Left forelimb (tissue), 1 donor: ENCODE results near the gene LYSMD2.
A peak's percentile ranks its signal among the peaks of the same experiment; 100 is the strongest.

Experiments
- DNase-seq: peaks from one replicate; pipeline ENCODE4 v3.0.0-alpha.2; 2018; ENCODE audit warnings: low spot score

LYSMD2 gene

DNA sequence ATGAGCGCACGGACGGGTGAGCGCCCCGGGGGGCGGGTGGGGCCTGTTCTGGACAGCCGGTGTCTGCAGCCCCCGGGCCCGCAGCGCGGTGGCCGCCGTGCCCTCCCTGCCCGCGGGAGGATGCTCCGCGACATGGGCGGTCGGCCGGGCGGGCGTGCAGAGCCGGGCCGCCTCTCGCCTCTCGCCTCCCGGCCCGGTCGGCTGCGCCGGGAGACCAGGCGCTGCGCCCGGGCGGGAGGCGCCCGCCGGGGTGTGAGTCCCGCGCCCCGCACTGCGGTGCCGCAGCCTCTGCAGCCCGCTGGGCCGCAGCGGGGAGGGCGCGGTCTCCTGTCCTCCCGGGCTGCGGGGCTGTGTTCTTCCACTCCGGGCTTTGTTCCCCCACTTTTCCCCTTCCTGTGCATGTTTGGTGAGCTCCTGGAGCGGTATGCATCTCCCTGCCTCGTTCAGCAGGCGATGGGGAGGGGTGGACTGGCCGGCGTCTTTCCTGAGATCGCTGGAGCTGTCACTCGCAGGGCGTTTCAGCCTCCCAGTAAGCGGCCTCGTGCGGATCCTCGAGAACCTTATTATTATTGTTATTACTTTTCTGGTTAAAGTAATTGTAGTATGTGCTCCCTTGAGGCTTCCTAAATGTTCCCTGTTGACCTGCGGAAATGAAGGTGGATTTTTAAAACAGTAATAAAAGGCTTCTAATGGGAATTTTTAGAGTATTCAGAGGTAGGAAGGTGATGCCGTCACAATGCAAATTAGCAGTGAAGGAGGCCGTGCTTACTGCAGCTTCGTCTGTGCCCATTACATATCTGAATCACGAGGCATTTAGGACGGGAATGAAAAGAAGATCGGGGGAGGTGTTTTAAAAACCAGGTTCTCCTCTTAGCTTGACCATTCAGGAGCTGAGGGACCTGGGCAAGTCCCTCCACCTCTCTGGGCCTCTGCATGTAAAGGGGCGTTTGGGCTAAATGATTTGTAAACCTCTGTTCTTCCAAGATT lies 14.5 kb upstream of the LYSMD2 start:
- no peak for DNase-seq

DNA sequence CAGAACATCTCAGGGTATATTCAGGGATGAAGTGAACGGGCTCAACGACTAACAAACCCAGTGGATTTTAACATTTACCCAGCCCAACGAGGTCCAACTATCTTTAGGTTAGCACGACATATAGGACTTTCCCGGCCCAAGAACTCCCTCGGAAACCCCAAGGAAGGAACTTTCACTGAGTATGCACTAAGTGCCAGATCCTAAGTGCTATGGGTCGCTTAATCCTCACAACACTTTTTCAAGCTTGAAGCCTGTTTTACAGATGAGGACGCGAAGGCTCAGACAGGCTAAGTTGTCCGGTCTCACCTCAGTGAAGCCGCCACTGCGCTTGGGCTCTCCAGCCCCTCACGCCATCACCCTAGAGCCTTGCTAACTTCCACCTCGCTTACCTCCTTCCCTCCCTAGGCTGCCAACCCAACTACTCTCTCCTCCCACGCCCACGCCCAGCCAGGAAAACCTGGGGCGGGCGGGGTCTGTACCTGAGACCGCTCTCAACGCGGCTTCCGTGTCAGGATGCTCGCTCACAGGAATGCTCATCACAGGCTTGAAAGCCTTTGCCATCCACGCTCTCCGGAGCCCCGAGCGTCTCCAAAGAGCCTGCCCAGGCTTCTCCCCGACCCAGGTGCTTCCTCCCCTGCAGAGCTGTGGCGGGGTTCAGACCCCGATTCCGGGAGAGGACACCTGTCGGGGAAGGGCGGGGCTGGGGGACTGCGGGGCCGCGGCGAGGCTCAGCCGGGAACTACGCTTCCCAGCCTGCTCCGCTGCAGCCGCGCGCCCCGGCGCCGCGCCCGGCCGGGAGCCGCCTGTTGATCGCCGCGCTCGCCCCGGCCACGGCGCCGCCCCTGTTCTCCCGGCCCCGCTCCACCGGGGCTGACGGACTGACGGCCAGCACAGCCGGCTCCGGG lies 13.6 kb upstream of the LYSMD2 start, which contains the start of gene TMOD2:
TSS of gene TMOD2 (plus strand) at position 806 of the 905 bp plus-strand sequence. CDS start 14,845 bp downstream, outside the sequence.
- DNase-seq = peak; percentile 74

DNA sequence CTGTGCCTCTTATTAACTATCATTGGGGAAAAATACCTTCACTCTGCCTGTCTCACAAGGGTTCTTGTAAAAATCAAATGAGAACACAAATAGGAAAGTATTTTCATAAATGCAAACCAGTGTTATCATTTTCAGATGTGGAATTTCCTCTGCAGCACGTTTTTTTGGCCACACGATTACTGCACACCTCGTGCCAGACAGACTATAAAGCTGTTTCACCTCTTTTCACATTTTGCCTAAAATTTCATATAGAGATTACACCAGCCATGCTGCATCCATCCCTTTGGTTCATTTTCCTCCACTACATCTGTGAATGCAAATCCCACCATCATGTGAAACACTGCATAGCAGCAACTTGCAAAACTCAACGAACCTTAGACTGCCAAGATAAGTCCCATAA lies 12.7 kb upstream of the LYSMD2 start:
- no peak for DNase-seq

DNA sequence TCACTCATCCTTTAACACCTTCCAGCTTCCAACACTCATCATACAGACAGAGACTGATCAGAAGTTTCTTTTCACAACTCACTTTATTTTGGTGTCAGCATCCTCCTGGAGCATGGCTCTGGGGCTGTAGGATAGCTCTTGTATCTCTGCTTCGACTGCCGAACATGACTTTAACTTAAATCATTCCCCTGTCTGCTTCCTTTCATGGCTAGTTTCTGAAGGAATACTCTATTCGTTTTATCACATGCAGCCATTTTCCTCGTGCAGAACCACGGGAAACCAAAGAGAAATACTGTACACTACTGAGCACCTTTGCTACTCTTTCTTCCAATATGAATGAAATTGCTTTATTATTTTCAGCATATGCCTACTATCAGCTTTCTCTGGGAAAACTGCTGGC lies 11.9 kb upstream of the LYSMD2 start:
- no peak for DNase-seq

DNA sequence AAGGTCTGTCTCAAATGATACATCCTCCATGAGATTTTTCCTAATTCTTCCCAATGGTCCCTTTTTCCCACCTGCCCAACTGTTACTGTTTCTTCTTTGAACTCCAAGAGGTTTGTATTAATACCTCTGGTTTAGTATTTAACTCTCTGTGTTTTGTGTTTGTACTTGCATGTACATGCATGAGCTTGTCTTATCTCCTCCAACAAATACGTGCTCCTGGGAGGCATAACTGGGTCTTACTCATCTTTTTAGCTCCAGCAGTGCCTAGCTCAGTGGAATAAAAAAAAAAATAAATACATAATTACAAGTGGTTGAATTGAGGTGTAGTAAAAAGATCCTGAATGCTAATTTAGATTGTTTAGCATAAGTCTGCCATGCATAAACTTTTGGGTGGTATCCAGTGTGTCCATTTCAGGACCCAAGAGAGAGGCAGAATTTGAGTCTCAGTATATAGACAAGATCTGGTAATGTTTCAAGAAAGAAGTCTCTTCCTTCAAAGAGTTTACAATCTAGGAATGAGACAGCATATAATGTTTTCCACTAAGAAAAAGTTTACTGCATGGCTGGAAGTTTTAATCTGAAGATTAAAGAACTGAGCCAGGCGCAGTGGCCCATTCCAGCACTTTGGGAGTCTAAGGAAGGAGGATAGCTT lies 1.7 kb upstream of the LYSMD2 start:
- DNase-seq = no peak

DNA sequence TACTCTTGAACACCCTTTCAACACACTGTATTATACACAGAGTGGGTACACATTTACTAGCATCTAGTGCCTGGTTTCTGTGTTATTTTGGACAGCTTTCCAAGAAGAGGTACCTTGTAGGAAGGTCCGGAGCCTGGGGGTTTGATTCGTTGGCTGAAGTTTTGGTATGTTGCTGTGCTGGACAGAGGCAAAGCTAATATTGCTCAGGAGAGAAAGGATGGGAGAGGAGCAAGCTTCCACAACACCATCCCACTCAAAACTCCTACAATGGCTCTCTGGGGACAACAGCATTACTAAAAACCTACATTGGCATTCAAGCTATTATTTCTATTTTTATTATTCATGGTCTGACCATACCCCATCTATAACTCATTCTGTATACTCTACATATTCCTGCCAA lies 1.1 kb upstream of the LYSMD2 start:
- DNase-seq = no peak

DNA sequence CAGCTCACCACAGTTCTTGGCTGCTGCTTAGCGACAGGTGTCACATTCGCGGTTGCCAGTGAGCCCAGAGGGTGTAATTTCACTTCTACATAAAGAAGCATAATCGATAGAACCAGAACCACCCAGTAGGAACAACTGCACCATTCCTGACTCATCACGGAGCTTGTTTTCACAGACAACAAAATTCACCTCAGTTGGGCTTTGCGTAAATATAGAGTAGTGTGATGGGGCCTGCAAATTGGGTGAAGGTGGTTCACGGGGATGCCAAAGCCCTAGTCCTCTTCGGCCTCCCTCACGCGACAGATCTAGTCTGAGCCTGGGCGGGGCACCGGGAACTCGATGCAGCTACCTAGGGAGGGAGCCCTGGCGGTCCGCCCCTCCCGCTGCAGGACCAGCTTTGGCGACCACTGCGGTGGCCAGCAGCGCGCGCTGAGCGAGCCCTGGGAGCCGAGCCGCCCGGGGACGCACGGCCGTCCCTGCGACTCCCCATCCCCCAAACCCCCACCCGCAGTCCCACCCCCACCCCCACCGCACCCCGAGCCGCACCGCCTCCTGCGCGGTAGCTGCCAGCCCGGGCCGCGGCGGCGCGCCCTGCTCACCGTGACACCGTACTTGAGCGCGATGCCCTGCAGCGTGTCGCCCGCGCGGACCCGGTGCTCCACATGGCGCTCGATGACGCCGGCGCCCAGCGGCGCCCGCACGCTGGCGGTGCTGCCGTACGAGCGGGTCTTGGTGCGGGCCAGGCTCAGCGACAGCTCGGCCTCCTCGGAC lies 519 bp downstream of the LYSMD2 start:
- no peak for DNase-seq

DNA sequence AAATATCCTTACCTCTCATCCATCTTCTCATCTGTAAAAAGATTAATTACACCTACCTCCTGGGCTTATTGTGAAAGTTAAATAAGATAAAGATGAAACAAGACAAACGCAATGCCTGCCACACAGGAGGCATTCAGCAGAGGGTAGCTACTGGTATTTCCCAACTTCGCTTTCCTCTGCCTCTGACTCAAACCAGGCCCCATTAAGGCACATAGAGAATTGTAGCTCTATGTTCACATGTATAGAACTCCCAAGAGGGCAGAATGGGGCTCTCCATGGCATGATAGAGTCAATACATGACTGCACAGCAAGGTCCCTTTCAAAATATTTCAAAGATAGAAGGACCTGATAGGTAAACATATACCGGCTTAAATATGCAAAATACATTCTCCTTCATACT lies 1.4 kb downstream of the LYSMD2 start:
- no peak for DNase-seq

DNA sequence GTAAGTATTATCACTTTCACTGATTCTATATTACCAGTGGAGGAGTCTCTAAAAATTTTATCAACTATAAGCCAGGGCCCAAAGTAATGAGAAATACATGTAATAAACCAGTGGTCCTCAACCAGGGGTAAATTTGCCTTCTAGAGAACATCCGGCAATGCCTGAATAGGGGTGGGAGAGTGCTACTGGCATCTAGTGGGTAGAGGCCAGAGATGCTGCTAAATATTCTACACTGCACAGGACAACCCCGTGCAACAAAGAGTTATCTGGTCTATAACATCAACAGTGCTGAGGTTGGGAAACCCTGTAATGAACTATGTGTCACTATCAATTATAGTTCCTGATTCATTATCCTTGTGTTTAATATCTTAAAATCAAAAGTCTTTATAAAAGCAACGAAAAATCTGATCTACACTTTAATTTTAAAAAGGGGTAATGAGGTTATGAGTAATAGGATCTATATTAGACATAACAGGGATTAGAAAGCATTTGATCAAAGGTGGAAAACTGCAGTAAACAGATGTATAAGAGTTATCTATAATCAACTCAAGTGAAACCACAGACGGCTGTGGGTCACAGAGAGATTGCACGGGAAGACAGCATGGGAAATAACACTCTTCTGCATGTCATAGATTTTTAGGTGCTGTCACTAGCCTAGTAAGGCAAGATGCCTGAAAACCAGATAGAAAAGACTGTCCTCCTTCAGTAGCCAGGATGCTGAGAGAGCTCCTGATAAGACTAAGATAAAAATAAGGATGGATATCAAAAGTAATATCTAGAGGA lies 2.0 kb downstream of the LYSMD2 start:
- DNase-seq = no peak

DNA sequence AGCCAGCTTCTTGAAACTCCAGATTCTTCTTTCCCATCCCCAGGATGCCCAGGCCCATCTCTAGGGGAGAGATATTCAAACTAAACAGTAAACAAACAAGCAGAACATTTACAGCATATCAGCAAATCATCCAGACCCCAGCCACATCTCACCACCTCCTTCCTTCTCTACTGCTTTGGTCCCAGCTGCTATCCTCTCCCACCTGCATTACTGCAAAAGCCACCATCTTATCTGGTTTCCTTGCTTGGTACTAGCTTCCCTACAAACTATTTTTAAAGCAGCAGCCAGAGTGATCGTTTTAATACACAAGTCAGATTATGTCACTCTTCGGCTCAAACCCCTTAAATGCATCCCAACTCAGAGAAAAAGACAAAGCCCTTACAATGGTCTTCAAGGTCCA lies 4.8 kb downstream of the LYSMD2 start:
- DNase-seq = no peak

DNA sequence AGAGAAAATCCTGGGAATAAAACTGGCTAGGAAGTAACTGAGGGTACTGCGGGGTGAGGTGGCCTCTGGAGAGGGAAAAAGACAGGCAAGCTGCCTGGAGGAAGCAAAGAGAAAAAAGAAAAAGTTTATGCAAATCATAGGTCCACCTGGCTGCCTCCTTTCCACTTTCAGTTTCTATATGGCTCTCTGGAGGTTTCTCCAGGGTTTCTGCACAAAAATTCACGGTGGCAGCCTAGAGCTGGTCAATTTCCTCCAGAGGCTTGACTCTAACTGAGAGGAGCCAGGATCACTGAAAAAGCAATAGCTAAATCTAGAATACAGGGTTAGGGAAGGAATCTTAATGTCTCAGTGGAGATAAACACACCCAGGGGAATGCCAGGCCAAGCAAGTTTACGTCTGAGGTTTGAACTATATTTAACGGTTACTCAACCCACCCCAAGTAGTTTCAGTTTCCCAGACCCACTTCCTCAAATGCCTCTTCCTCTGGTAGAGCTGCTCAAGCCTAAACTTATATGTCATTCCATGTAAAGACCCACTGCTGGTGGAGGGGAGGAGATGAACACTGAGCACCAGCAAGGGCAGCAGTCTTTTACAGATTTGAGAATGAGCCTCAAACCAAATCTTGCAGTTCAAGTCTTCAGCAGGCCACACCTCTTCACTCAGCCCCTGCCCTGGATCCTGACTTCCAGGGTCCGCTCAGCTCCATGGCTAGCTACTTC lies 5.7 kb downstream of the LYSMD2 start:
- no peak for DNase-seq

DNA sequence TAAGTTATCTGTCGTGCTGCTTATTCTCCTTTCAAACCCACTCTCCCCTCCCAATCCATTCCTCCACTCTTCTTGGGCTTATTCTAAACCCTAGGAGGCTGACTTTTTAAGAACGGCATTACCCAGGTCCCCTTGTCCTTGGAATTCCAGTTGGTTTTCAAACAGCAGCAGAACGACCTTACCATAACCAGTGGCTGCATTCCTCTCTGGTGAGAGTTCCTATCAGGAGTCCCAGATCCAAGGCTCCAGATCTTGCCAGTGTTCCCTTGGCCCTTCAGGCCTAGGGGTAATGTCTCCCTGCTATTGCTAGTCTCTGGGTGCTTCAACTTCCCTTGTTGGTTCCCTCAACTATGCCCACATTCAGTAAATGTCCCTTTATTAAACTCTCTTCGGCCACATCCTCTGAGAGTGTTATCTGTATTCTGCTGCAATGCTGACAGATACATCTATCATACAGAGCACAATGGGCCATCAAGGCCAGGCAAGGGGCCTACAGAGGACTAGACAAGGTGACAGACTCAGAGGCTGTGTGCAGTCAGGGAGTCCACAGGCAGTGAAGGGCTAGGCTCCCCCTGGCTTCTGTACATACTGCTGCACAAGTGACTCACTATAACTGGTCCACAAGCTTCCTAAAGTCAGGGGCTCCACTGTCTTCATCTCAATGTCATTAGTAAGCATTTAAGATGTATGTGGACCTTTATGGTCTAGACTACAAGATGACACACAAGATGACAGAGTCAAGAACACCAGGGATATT lies 10.1 kb downstream of the LYSMD2 start:
- no peak for DNase-seq

DNA sequence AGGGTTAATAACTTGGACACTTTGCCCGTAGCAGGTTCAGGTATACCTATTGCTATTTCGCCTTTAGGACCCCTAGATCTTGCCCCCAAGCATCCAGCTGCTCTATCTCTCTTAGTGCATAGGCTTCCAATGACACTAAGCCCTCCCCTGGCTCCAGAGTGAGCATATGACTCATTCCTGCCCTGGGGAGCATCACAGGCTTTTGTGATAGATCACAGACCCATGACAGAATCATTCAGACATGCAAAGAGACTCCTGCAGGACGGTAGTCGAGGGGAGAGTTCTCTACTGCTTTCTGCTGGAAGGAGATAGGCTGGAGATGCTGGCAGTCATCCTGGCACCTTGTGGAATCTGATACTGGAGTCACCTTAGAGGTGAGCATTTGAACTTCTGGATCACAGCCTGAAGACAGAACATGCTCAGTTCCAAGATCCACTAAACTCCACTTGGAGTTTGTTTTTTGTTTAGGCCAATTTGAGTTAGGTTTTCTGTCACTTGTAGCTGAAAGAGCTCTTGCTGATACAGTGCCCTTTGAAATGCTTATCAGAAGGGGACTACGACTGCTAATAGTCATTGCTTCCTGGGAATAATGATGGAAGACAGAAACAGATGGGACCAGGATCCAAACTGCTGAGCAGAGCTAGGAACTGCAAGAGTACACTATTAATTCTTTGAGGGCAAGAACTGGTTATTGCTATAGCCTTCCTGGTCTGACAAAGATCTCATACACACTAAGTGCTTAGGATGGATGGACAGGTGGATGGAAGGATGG lies 11.0 kb downstream of the LYSMD2 start:
- no peak for DNase-seq

DNA sequence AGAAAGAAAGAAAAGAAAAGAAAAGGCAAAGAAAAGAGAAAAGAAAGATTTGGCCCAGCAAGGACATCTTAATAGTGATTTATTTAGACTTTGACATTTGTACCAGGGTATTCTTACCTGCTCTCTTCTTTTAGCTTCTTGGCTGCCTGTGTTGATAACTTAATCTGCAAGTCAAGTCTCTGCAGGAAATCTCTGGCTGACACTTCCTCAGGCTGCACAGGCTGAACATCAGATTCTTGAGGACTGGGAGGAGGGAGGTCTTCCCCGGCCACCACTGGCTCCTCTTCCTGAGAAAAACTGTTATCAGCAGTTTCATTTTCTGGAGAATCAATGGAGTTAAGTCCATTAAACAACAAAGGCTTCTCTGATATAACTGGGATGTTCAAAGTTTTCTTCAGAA lies 12.8 kb downstream of the LYSMD2 start:
- no peak for DNase-seq

DNA sequence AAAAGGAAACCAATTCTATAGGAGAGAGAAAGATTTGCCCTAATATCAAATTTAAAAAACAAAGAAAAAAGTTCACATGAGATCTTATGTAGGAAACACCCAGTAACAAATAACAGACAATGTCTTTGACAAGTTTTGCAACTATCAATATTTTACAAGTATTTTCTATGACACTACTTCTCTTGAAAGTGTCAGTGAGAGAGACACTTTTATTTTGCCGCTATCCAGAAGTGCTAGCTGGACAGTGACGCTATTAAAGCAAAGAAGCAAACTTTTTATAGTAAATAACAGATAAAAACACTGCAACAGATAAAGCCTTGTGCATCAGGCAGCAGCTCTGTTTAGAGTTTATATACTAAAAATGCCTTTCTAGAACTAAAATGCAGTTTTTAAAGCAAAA lies 13.3 kb downstream of the LYSMD2 start:
- no peak for DNase-seq

DNA sequence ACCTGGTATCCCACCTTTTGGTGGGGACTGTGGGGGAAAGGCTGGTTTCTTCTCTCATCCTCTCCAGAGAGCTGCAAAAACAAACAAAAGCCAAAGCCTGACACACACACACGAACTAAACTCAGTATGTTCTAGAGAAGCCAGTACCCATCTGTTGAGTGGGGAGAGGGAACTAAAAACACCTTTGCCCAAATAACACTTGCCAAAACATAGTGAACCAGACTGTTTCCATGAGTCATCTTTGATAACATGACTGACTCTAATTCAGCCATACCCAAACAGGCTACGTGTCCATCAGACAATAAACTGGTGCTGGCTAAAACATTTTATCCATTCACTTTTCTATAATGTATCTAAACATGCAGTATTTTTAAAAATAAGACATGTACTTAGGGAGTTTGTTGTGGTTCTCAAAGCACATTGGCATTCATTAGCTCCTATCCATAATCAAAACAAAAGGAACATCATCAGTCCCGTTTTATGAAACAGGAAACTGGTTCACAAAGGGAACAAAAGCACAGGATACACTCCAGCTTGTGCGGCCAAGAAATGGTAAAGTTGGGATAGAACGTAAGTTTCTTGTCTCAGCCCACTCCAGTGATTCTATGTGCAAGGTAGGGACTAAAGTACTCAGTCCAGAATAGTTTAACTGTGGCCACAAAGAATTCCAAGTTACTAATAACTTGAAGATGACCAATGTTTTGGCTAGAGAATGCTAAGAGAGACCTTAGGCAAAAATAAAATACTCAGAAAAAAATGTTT lies 16.1 kb downstream of the LYSMD2 start:
- DNase-seq = no peak

DNA sequence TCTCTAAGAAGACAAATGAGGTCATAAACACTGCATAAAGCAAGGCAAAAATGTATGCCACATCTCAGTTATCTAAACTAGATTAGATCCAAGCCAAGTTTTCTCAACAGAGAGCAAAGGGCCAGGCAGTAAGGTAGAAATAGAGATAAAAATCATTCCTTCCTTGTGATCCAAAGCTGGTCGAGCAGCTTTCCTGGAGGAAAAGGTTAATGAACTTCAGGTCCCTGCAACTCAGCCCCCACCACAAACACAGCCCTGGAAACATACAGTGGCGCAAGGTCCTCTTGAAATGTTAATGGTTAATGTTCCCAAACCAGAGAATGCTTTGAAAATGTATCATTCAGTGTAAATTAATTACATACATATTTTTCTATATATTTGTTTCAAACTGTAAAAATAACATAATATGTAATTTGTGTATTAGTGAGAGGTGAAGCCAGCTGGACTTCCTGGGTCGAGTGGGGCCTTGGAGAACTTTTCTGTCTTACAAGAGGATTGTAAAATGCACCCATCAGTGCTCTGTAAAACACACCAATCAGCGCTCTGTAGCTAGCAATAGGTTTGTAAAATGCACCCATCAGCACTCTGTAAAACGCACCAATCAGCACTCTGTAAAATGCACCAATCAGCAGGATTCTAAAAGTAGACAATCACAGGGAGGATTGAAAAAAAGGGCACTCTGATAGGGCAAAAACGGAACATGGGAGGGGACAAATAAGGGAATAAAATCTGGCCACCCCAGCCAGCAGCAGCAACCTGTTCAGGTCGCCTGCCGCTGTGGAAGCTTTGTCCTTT lies 17.1 kb downstream of the LYSMD2 start:
- DNase-seq = no peak
